WERI-Rb-1 (cell line): ENCODE data around the gene TMEM108.

ENCODE experiments used
- DNase-seq: peaks from one replicate; pipeline ENCODE4 v3.0.0-alpha.2; 2020
- H3K27ac ChIP-seq: fragments of 250-450 bp; sonication (Bioruptor Pico); 2 replicates; pipeline ENCODE4 v1.5.1; 2020; ENCODE audit warnings: mild to moderate bottlenecking, moderate library complexity
- H3K27me3 ChIP-seq: fragments of 250-450 bp; sonication (Bioruptor Pico); 2 replicates; pipeline ENCODE4 v1.5.1; 2021; ENCODE audit warnings: mild to moderate bottlenecking, low read depth, moderate library complexity; ENCODE audit not compliant: insufficient read depth, severe bottlenecking
- H3K36me3 ChIP-seq: fragments of 250-450 bp; sonication (Bioruptor Pico); 2 replicates; pipeline ENCODE4 v1.5.1; 2020; ENCODE audit warnings: mild to moderate bottlenecking, moderate library complexity
- H3K4me3 ChIP-seq: 2 replicates; pipeline ENCODE4 v1.5.1; 2011; ENCODE audit warnings: low read depth, mild to moderate bottlenecking, control low read depth, low read length
- H3K9me3 ChIP-seq: fragments of 250-450 bp; sonication (Bioruptor Pico); 2 replicates; pipeline ENCODE4 v1.5.1; 2021; ENCODE audit warnings: mild to moderate bottlenecking, moderate library complexity; ENCODE audit not compliant: severe bottlenecking
- CTCF ChIP-seq: IDR thresholded peaks from 2 replicates; pipeline ENCODE4 v1.5.1; 2011; ENCODE audit warnings: low read depth, mild to moderate bottlenecking, control low read depth, inconsistent platforms, low read length

Gene TMEM108

GRCh38 chr3:133383741-133384140, 345.6 kb downstream of the TMEM108 start:
- Histone ChIP-seq H3K9me3 (no peaks in the 10 kb centered on the region), H3K27me3 (no peaks in the 10 kb centered on the region), H3K36me3 (no peaks in the 10 kb centered on the region), H3K4me3 (no peak overlapping the region), H3K27ac (no peak overlapping the region)
- no peak for TF ChIP-seq CTCF
- DNase-seq: no peak

GRCh38 chr3:133384331-133385027, 346.3 kb downstream of the TMEM108 start:
- no peaks in the 10 kb centered on the region for H3K27me3 ChIP-seq
- peak; percentile 98 for TF ChIP-seq CTCF
- H3K4me3 ChIP-seq: no peak overlapping the region
- peak; percentile 78 for DNase-seq
- no peaks in the 10 kb centered on the region for H3K36me3 ChIP-seq
- H3K27ac ChIP-seq: no peak overlapping the region
- no peaks in the 10 kb centered on the region for H3K9me3 ChIP-seq

GRCh38 chr3:133386876-133387275, 348.7 kb downstream of the TMEM108 start:
- Histone ChIP-seq H3K36me3 (no peaks in the 10 kb centered on the region), H3K4me3 (no peak overlapping the region), H3K27me3 (no peaks in the 10 kb centered on the region), H3K9me3 (no peaks in the 10 kb centered on the region), H3K27ac (no peak overlapping the region)
- TF ChIP-seq CTCF: no peak
- DNase-seq: no peak

- no peak for TF ChIP-seq CTCF
- no peaks in the 10 kb centered on the region for H3K36me3 ChIP-seq
- H3K9me3 ChIP-seq: no peaks in the 10 kb centered on the region
- H3K4me3 ChIP-seq: no peak overlapping the region
- no peak overlapping the region for H3K27ac ChIP-seq
- no peak for DNase-seq
- no peaks in the 10 kb centered on the region for H3K27me3 ChIP-seq
Measured at GRCh38 chr3:133387341-133387740, 349.1 kb downstream of the TMEM108 start.

GRCh38 chr3:133388696-133389395, 350.7 kb downstream of the TMEM108 start:
- Histone ChIP-seq H3K36me3 (no peaks in the 10 kb centered on the region), H3K27me3 (no peaks in the 10 kb centered on the region), H3K27ac (no peak overlapping the region), H3K4me3 (no peak overlapping the region), H3K9me3 (no peaks in the 10 kb centered on the region)
- no peak for TF ChIP-seq CTCF
- DNase-seq: peak; percentile 38
